SIG-M5 treated with dmso at 0.1 percent for 504 hours (cell line): ENCODE measurements around the gene OR6K3.
"Not testable (repeated sequence)": the region's sequence is repeated elsewhere in the genome, so short reads cannot be mapped to it uniquely, and the experiment has no call there.

Experiments used
- DNase-seq: peaks from one replicate; lab custom pipeline; 2025; ENCODE audit not compliant: unreplicated experiment; lab: John Stamatoyannopoulos, UW

The OR6K3 gene, protein sequence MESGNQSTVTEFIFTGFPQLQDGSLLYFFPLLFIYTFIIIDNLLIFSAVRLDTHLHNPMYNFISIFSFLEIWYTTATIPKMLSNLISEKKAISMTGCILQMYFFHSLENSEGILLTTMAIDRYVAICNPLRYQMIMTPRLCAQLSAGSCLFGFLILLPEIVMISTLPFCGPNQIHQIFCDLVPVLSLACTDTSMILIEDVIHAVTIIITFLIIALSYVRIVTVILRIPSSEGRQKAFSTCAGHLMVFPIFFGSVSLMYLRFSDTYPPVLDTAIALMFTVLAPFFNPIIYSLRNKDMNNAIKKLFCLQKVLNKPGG

DNA sequence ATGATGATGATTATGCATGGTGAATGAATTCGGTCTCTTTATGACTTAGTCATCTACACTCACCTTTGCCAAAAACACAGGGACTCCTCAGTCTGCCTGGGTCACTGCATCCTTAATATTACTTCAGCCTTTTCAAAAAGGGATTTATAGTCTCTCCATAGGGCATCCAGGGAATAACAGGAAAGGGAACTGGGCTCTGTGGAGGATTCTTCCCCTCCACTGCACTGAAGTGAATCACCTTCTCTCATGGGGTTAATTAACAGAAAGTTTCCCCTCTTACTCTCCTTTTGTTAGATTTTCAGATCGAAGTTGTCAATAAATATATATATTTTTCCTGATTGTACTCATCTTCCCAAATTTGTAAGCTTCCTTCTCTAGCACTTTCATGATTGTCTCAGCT is at the start of gene OR6K3:
Gene OR6K3 (minus strand): TSS at position 101 of the 400 bp plus-strand sequence. CDS start 2,605 bp downstream, outside the sequence.
- no peak for DNase-seq

DNA sequence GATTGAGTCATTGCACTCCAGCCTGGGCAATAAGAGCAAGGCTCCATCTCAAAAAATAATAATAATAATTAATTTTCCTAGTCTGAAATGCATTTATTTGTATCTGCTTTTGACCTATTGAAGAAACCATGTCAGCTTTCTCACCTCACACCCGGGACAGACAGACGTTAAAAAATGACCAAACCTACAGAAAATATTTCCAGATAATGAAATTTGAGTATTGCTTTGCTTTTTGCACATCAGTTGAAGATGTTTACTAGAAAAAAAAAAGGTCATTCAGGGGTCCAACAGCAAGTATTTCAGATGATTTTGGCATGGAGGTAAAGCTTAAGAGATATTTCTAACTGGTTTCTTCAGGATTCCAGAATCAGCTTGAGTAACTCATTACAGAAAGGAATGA is 33.9 kb upstream of the OR6K3 start, which contains the start of gene OR6K6:
Gene OR6K6 (plus strand): TSS at position 301 of the 400 bp plus-strand sequence. CDS start 168 bp downstream, outside the sequence.
- DNase-seq = no peak

DNA sequence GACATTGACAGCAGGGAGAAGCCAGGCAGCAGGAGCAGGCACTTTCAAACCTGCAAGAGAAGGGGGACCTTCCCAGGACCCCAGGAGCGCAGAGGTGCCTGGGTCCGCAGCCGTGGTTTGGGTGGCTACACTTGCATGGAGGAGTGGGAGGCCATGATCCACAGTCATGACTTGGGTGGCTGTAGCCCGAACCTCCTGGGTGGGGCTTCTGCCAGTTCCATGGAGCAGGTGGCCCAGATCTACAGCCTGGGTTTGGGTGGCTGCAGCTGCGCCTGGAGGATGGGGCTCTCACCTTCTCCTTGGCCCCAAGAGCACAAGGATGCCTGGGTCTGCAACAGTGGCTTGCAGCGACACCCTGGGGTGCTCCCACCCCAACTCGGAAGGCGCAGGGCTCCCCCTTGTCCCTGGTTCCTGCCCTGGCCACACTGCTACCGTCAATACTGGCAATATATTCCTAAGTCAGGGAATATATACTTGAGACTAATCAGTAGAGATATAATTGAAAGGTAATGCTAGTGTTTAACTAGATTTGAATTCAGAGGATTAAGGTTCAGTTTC is 31.7 kb upstream of the OR6K3 start:
- DNase-seq = no peak

DNA sequence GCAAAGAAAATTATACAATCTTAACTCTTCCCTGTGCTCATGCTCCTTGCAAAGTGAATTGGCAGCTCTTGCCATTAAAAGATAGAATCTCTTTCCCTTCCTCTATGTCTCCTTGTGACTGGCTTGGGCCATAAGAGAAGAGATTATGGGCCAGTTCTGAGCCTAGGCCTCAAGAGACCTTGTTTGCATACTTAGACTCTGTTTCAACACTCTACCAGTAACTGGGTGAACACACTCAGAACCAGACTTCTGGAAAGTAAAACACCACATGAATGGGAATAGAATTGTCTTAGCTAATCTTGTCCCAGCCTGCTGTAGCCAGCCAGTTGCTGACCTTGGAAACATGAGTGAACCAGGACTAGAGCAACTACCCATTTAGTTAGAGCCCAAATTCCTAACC is 15.3 kb upstream of the OR6K3 start:
- DNase-seq = no peak

DNA sequence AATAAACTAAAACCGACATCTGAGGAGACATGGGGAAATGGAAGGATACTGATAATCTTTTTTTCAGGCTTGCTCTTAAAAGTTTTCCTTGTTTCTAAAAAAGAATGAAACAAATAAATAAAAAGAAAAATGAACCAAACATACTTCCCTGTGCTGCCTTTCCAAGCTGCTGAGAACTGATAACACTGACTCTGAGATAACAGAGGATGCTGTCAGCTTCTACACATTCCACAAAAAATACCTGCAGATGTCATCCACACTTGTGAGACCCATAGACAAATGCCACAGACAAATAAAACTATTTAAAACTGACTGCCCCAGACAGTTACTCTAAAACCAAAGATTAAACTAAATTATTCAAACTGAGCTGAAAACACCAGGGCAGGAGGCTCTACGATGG is 12.0 kb upstream of the OR6K3 start:
- DNase-seq = no peak

DNA sequence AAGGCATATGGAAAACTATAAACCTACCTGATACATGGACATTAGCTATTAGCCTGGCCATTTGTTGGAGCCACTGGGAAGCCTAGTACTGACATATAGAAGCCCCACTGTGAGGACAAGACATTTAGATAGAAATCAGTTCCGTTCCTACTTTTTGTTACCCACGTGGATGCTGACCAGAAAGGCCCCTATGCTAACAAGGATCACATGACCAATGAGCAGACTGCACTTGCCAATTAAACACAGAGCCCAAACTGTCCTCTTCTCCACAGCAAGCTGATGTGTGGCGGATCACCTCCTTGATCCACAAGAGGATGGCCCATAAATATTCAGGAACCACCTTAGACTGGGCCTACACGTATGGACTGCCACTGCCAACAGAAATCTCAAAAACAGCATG is 11.2 kb upstream of the OR6K3 start:
- no peak for DNase-seq

DNA sequence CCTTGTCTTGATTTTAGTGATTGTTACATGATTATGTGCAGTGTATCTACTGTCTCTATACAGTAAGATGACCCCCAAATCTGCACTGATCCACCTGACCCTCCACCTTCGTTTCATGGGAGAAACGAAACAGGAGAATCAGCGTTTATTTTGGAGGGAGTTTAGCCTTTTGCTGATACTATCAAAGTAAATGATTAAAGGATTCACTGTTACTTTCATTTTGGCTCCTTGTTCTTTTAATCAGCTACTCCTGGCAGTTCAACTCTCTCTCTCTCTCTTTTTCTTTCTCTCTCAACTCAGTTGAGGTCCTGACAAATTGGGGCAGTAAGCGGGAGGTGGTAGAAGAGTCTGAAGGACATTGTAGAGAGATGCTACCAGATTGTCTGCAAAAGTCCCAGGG is 9.9 kb upstream of the OR6K3 start:
- DNase-seq = no peak

DNA sequence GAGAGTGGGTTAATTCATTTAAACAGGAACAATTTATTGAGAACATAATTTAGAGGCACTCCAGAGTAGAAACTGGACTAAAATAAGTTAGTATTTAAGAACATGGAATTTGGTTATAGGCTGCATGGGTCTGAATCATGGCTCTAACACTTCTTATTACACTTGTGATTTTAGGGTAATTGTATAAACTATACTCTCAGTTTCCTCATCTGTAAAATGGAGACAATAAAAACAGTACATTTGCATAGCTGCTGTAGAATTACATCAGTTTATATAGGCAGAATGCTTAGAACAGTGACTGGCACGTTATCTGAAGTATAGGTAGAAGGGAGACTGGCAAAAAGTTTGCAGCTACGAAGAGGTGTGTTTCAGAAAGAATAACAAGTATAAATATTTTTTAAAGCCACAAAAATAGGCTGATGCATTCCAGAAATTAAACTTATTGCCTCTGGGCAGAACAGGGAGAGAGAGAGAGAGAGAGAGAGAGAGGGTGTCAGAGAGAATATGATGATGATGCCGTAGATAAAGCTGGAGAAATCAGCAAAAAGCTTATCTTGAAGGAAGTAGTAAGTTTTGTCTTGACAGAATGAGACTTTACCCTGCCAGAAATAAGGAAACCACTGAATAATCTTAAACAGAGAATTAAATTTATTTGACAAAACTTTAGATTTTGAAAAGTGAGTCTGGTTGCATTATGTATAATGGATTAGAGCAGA is 8.1 kb upstream of the OR6K3 start:
- no peak for DNase-seq

DNA sequence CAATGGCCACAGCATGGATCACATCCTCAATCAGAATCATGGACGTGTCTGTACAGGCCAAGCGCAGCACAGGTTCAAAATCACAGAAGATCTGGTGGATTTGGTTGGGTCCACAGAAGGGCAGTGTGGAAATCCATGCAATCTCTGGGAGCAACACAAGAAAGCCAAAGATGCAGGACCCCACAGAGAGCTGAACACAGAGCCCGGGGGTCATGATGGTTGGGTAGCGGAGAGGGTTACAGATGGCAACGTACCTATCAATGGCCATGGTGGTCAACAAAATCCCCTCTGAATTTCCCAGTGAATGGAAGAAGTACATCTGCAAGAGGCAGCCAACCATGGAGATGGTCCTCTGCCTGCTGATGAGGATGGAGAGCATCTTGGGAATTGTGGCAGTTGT is 3.9 kb upstream of the OR6K3 start:
- DNase-seq = no peak

DNA sequence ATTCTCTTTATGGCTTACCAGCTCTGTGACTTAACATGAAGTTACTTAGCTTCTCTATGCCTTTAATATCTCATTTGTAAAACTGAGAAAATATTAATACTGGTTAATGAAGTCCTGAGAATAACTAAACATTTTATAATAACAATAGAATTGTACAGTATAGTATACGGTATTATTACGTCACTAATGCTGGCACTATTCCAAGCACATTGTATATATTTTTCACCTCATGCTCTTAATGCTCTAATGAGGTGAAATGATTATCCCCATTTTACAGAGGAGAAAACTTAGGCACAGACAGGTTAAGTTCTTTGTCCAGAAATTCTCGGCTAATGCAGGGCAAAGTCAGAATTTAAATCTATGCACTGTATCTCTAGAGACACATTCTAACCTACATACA is 856 bp downstream of the OR6K3 start:
- no peak for DNase-seq

DNA sequence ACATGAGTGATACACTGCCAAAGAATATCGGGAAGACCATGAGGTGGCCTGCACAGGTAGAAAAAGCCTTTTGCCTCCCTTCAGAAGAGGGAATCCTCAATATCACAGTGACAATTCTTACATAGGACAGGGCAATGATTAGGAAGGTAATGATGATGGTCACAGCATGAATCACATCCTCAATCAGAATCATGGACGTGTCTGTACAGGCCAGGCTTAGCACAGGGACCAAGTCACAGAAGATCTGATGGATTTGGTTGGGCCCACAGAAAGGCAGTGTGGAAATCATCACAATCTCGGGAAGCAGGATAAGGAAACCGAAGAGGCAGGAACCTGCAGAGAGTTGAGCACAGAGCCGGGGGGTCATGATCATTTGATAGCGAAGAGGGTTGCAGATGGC is 3.2 kb downstream of the OR6K3 start:
- DNase-seq = no peak

DNA sequence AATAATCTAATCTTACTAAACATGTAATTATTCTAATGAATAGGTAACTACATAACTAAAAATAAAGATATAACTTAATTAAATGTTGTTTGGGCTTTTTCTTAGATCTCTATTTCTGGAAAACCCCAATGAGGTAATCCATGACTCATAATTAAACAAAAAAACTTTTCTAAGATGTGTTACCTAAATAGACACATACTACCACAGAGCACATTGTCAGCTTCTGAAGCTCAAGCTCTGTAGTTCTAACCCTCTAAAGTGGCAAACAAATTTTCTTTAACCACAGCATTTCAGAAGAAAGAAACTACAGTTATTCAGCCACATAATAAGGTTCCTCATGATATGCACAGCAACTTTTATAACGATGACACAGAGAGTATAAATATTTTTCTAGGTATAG is 4.2 kb downstream of the OR6K3 start:
- no peak for DNase-seq

DNA sequence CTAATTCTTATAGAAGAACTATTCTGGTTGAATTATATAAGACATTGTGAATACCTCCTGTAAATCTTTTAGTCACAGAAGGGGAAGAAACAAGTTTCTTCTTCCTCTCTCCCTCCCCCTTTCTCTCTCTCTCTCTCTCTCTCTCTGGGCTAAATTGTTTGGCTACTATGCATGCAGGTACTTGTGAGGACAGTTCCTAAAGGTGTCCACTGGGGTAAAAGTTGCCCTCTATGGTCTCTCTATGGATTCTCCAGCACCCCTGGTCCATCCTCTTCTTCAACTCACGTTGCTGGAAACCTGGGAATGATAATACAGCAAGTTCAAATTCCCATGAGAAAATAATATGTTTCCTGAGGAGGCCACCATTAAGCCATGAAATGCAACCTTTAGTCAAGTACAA is 5.8 kb downstream of the OR6K3 start:
- DNase-seq = no peak

DNA sequence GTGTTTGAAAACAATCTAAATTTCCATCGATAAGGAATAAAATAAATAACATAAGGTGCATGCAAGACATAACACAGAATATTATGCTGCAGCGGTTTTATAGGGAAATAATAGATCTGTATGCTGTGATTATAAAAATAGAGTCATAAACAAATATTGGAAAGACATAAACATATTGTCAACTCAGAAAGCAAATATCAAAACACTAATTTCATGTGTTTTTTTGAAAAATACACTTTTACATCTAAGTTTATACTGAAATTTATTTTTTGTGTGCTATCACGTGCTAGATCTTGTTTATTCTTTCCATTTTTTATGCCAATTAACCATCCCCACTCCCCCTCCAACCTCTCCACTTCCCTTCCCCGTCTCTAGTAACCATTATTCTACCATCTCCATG is 9.4 kb downstream of the OR6K3 start:
- DNase-seq = no peak

DNA sequence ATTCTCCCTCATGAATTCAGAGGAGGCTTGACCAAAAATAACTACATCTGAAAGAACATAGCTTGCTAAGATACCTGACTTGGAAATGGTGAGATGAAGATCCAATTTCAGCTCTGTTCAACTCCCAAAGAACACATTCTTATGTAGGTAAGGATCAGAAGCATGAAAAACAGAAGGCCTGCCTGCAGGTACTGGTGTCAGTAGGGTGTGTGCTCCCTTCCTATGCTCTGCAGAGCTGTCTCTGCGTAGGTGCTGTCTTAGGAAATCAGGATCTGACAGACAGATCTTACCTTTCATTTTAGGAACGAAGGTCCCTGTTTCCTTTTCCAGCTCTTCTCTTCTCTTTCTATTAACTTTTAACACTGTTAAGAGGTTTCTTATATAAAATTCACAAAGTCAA is 14.4 kb downstream of the OR6K3 start:
- DNase-seq = no peak

DNA sequence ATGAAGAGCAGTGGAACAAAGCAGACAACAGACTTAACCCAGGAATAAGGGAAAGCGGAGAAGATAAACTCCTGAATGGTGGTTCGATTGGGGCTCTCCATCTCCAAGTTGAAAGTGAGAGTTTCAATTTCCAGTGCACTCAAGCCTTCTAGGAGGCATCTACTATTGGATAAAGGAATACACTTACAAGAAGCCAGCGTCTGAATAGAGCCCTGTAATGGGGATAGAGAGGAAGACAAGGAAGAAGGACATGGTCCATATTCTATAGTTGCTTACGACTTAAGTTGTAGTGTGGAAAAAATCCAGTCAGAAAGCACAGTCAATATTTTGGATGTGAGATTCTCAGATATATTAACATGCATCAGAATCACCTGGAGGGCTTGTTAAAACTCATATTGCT is 20.0 kb downstream of the OR6K3 start, which contains the start of gene OR6K2:
Gene OR6K2 (minus strand): TSS at position 101 of the 400 bp plus-strand sequence. CDS start 0 bp downstream, at position 101.
- DNase-seq = no peak

DNA sequence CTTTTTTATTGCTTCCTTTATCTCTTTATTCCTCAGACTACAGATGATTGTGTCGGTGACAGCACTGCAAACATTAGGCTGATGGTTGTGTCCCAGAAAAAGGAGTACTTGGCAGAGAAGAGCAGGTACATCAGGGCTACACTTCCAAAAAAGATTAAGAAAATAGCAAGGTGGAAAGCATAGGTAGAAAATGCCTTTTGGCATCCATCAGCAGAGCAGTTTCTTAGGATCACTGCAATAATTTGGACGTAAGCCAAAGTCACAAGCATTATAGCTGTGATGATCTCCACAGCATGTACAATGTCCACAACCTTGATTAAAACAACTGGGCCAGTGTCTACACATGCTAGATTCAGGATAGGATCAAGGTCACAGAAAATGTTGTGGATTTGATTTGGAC is 25.9 kb downstream of the OR6K3 start:
- no peak for DNase-seq

DNA sequence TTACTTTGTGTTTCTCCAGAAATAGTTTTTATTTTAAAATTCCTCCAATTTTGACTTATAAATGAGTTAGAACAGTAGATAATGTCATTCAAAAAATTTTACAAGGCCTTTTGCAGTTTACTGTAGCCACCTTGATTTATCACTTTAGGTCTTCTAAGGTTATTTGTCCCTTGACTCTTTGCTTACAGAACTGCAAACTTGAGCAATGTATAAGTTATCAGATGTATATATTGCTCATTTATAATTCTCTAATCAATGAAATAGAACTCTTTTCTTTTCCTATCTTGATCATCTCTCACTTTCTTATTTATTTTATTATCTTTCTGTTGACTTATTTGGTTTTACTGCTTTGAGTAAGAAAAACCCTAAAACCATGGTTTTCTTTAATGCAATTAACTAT is 28.2 kb downstream of the OR6K3 start:
- no peak for DNase-seq

DNA sequence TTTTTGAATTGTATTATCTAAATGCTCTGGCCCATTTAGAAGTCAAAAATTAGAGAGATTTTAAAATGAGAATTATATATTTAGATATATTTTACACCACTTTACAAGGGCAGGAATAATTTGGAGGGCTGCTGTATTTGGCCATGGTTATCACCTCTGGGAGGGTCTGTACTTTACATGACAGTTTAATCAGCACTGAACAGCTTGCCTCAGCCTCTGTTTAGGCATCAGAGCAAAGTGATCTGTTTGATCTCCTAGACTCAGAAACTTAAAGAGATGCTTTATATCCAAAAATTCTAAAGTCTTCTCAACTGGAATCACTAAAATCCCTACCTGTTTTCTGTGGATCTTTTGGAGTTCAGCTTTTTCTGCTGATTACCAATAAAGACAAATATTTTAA is 28.6 kb downstream of the OR6K3 start:
- no peak for DNase-seq

DNA sequence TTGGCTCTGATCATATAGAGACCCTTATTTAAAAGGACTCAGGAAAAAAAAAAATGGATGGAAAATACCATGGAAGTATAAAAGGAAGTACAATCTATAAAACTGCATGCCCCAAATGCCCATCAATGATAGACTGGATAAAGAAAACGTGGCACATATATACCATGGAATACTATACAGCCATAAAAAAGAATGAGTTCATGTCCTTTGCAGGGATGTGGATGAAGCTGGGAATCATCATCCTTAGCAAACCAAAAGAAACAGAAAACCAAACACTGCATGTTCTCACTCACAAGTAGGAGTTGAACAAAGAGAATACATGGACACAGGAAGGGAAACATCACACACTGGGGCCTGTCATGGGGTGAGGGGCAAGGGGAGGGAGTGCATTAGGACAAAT is 29.4 kb downstream of the OR6K3 start:
- not testable (repeated sequence) for DNase-seq

DNA sequence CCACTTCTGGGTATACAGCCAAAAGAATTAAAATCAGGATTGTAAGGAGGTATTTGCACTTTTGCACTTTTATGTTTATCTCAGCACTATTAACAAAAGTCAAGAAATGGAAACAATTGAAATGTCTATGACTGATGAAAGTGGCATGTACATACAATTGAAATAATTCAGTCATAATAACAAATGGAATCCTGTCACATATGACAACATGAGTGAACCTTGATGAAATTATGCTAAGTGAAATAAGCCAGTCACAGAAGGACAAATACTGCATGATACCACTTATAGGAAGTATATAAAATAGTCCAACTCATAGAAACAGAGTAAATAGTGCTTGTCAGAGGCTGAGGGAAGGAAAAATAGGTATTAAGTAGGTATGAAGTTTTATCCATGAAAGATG is 30.6 kb downstream of the OR6K3 start:
- no peak for DNase-seq

DNA sequence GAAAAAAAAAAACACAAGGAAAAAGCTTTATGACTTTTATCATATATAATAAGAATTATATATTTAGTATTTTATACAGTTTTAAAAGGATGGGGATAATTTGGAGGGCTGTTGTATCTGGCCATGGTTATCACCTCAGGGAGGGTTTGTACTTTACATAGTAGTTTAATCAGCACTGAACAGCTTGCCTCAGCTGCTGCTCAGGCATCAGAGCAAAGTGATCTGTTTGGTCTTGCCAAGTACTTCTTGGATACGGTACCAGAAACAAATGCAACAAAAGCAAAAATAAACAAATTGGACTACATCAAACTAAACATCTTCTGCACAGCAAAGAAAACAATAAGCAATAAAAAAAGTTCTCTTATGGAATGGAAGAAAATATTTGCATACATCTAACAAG is 31.4 kb downstream of the OR6K3 start:
- no peak for DNase-seq
